ENCODE data around the gene PANK1. TPM values are rescaled to one million over a fixed set of nuclear protein-coding genes. Genes with fewer than 3 reads are reported as not detected.

The PANK1 gene
- 5.2 to 8.1 TPM (median 7.2 TPM) in 5 replicates for total RNA-seq (2022; extraction: Qiagen RNA extraction; ENCODE audit: low read depth)

GRCh38 chr10:89644967-89645741 is at the start of gene PANK1:
Gene PANK1, minus strand, starts transcription at chr10:89645242. Its CDS starts 351 bp downstream, at chr10:89644891.

GRCh38 chr10:89535171-89536012 is 109.7 kb downstream of the PANK1 start, which contains the start of gene SLC16A12:
Gene SLC16A12, minus strand, starts transcription at chr10:89535594. Its CDS starts 73,016 bp downstream, at chr10:89462578.

Other genes starting within 250 kb of the PANK1 start
- gene IFIT5, start 230.7 kb downstream of the PANK1 start, total RNA-seq (2022; extraction: Qiagen RNA extraction; ENCODE audit: low read depth): 7.3 to 11.4 TPM (median 9.3 TPM) in 5 replicates
- gene SLC16A12, start 109.6 kb downstream of the PANK1 start, total RNA-seq (2022; extraction: Qiagen RNA extraction; ENCODE audit: low read depth): 0.02 to 0.04 TPM in 2 of 5 replicates, not detected in the others
- gene KIF20B, start 56.3 kb upstream of the PANK1 start, total RNA-seq (2022; extraction: Qiagen RNA extraction; ENCODE audit: low read depth): 11.9 to 19.2 TPM (median 18.6 TPM) in 5 replicates

All from A549 treated with DMSO at 1 μM for 4 hours (cell line).